Left colon (tissue), 2 donors: ENCODE data around the gene LITAFD. TPM values are rescaled to one million over a fixed set of nuclear protein-coding genes. Genes with fewer than 3 reads are reported as not detected.
A peak's percentile ranks its signal among the peaks of the same experiment; 100 is the strongest.
"Not testable (repeated sequence)": the region's sequence is repeated elsewhere in the genome, so short reads cannot be mapped to it uniquely, and the experiment has no call there.

Experiments used
- ATAC-seq: fragments of 200-7000 bp; cut with Tn5 transposase; one replicate; pipeline ENCODE4 v1.9.1; 2020; ENCODE audit warnings: mild to moderate bottlenecking, moderate library complexity
- DNase-seq, 2 donors: peaks; one replicate each; pipeline ENCODE4 v3.0.0-alpha.2; 2020
- intact Hi-C, 2 donors: fragments of 100-400 bp; cut with DNase I in 1 of 2; cut with micrococcal nuclease in 1 of 2; formaldehyde crosslinking; loops; one replicate each; pipeline versions ENCODE4 v1.11.2 to v1.14.0; 2022; cut with DNase I, micrococcal nuclease
- total RNA-seq, 2 donors: library from RNA; stranded (reverse); fragmentation: NEBNext Ultra II Directional; extraction: Animal tissue kit (Norgen Biotek cat#: 25700); gene quantifications; one replicate each; pipeline ENCODE4 v1.2.1, GENCODE V29; 2021
- donor health status: DM: no; HTN: no; CAD: no.
- donor health status: DM: yes; HTN: yes; CAD: no.

Gene LITAFD
- total RNA-seq, 2 donors from 2014 or later, result not detected

- DNase-seq (no peak), ATAC-seq (no peak)
- intact Hi-C loops, result no loop called here
Measured at GRCh38 chr16:8905795-8906591, 23.8 kb downstream of the LITAFD start.

- DNase-seq, result no peak
- no peak for ATAC-seq
- intact Hi-C loops, result no loop called here
Measured at GRCh38 chr16:8907096-8907495, 24.9 kb downstream of the LITAFD start.

- intact Hi-C loops, result no loop called here
- ATAC-seq (peak; percentile 44), DNase-seq (no peak)
Measured at GRCh38 chr16:8908810-8909468, 26.8 kb downstream of the LITAFD start.

GRCh38 chr16:8910811-8911210, 28.7 kb downstream of the LITAFD start:
- intact Hi-C loops, result no loop called here
- DNase-seq (no peak), ATAC-seq (peak; percentile 35)

- ATAC-seq (no peak), DNase-seq (no peak)
- intact Hi-C loops, result no loop called here
Measured at GRCh38 chr16:8912793-8913192, 30.6 kb downstream of the LITAFD start.

GRCh38 chr16:8914098-8914497, 31.9 kb downstream of the LITAFD start:
- DNase-seq, result no peak
- ATAC-seq, result no peak
- intact Hi-C loops, result no loop called here

GRCh38 chr16:8915722-8916301, 33.7 kb downstream of the LITAFD start:
- ATAC-seq, result no peak
- intact Hi-C loops, result no loop called here

GRCh38 chr16:8916541-8917225, 34.5 kb downstream of the LITAFD start:
- intact Hi-C loops, result no loop called here
- ATAC-seq (no peak), DNase-seq (no peak)

More at GRCh38 chr16:8915722-8916301, 33.7 kb downstream of the LITAFD start:
- no peak for DNase-seq

- DNase-seq, ATAC-seq, intact Hi-C loops: not testable (repeated sequence)
Measured at GRCh38 chr16:8917336-8917735, 35.2 kb downstream of the LITAFD start.

- ATAC-seq, result no peak
- intact Hi-C loops, result no loop called here
- no peak for DNase-seq
Measured at GRCh38 chr16:8919089-8919933, 37.2 kb downstream of the LITAFD start.

GRCh38 chr16:8919934-8920462, 37.8 kb downstream of the LITAFD start:
- intact Hi-C loops, result no loop called here

GRCh38 chr16:8920645-8921346, 38.6 kb downstream of the LITAFD start:
- DNase-seq, result no peak
- intact Hi-C loops, result no loop called here
- ATAC-seq, result no peak

More at GRCh38 chr16:8919934-8920462, 37.8 kb downstream of the LITAFD start:
- DNase-seq (no peak), ATAC-seq (no peak)

- intact Hi-C loops, result no loop called here
- no peak for ATAC-seq
- DNase-seq, result no peak
Measured at GRCh38 chr16:8921347-8921984, 39.3 kb downstream of the LITAFD start.

- DNase-seq, result no peak
- ATAC-seq, result no peak
- intact Hi-C loops, result no loop called here
Measured at GRCh38 chr16:8923199-8923598, 41.0 kb downstream of the LITAFD start.

- intact Hi-C loops, result no loop called here
- DNase-seq (peak; percentile 76 to 80), ATAC-seq (peak; percentile 93)
Measured at GRCh38 chr16:8924214-8924613, 42.1 kb downstream of the LITAFD start.

GRCh38 chr16:8925455-8925854, 43.3 kb downstream of the LITAFD start:
- no peak for DNase-seq
- ATAC-seq, result no peak
- intact Hi-C loops, result no loop called here

- intact Hi-C loops, result no loop called here
- DNase-seq (no peak), ATAC-seq (peak; percentile 58)
Measured at GRCh38 chr16:8926827-8927226, 44.7 kb downstream of the LITAFD start.
